Neuronal stem cell (in vitro differentiated cells): ENCODE results near the gene CPPED1.
"Not testable (repeated sequence)": the region's sequence is repeated elsewhere in the genome, so short reads cannot be mapped to it uniquely, and the experiment has no call there.

ENCODE experiments used
- DNase-seq: peaks from one replicate; pipeline ENCODE4 v3.0.0-alpha.2; 2013; ENCODE audit warnings: low spot score
- H2AFZ ChIP-seq: one replicate; pipeline ENCODE4 v1.6.1; 2013; ENCODE audit warnings: mild to moderate bottlenecking, low read length, inconsistent platforms
- H2AK5ac ChIP-seq: 2 replicates; pipeline ENCODE4 v1.6.1; 2013; ENCODE audit warnings: low read depth, mild to moderate bottlenecking, inconsistent platforms, low read length, moderate library complexity, mixed read lengths
- H2BK120ac ChIP-seq: 2 replicates; pipeline ENCODE4 v1.6.1; 2013; ENCODE audit warnings: low read depth, mild to moderate bottlenecking, inconsistent platforms, low read length, moderate library complexity, mixed read lengths
- H2BK12ac ChIP-seq: one replicate; pipeline ENCODE4 v1.6.1; 2013; ENCODE audit warnings: low read length, inconsistent platforms
- H2BK15ac ChIP-seq: 2 replicates; pipeline ENCODE4 v1.6.1; 2013; ENCODE audit warnings: mild to moderate bottlenecking, low read length, inconsistent platforms, mixed read lengths
- H2BK5ac ChIP-seq: one replicate; pipeline ENCODE4 v1.6.1; 2013; ENCODE audit warnings: inconsistent platforms, mild to moderate bottlenecking, low read length, moderate library complexity
- H3K14ac ChIP-seq: one replicate; pipeline ENCODE4 v1.6.1; 2013; ENCODE audit warnings: low read length, inconsistent platforms
- H3K18ac ChIP-seq: 2 replicates; pipeline ENCODE4 v1.6.1; 2013; ENCODE audit warnings: low read length, inconsistent platforms
- H3K23ac ChIP-seq: 2 replicates; pipeline ENCODE4 v1.6.1; 2013; ENCODE audit warnings: low read depth, mild to moderate bottlenecking, mixed read lengths, low read length, inconsistent platforms; ENCODE audit not compliant: poor library complexity
- H3K27ac ChIP-seq: replicated peaks from 3 replicates; pipeline ENCODE4 v1.5.1; 2013; ENCODE audit warnings: low read length, inconsistent platforms
- H3K27me3 ChIP-seq, 3 experiments: 2 replicates each; pipeline ENCODE4 v1.6.1; 2013; ENCODE audit warnings: low read length in 3 of 3, mild to moderate bottlenecking in 2 of 3, inconsistent platforms in 1 of 3, low read depth in 1 of 3, mixed read lengths in 1 of 3, moderate library complexity in 1 of 3; ENCODE audit not compliant: control insufficient read depth in 3 of 3, insufficient read depth in 3 of 3
- H3K36me3 ChIP-seq, 2 donors: replicated peaks in 1 of 2; 2 replicates each; pipeline ENCODE4 v1.6.1; 2013; ENCODE audit warnings: low read length in 2 of 2; ENCODE audit not compliant: control insufficient read depth in 2 of 2, insufficient read depth in 2 of 2
- H3K4ac ChIP-seq: 2 replicates; pipeline ENCODE4 v1.6.1; 2013; ENCODE audit warnings: inconsistent platforms, mild to moderate bottlenecking, low read length, moderate library complexity
- H3K4me1 ChIP-seq, 2 donors: 1 replicate in 1 of 2; 2 replicates in 1 of 2; pipeline ENCODE4 v1.6.1; 2013; ENCODE audit warnings: low read length in 2 of 2, low read depth in 1 of 2; ENCODE audit not compliant: control insufficient read depth in 2 of 2, insufficient read depth in 1 of 2
- H3K4me2 ChIP-seq: one replicate; pipeline ENCODE4 v1.6.1; 2013; ENCODE audit warnings: mild to moderate bottlenecking, low read length, inconsistent platforms; ENCODE audit not compliant: insufficient read depth, poor library complexity, severe bottlenecking
- H3K4me3 ChIP-seq, 2 donors: 2 replicates each; pipeline ENCODE4 v1.5.1; 2013; ENCODE audit warnings: low read length in 2 of 2, mild to moderate bottlenecking in 2 of 2, inconsistent platforms in 1 of 2, moderate library complexity in 1 of 2
- H3K79me1 ChIP-seq: one replicate; pipeline ENCODE4 v1.6.1; 2013; ENCODE audit warnings: low read depth, mild to moderate bottlenecking, inconsistent platforms, low read length, moderate library complexity
- H3K9ac ChIP-seq: one replicate; pipeline ENCODE4 v1.6.1; 2013; ENCODE audit warnings: mild to moderate bottlenecking, low read depth, low read length, inconsistent platforms; ENCODE audit not compliant: poor library complexity
- H3K9me3 ChIP-seq, 2 donors: replicated peaks in 1 of 2; 2 replicates each; pipeline versions ENCODE3 to v1.6.1; 2013; ENCODE audit warnings: low read length in 2 of 2, mild to moderate bottlenecking in 2 of 2, inconsistent platforms in 1 of 2, low read depth in 1 of 2, mixed read lengths in 1 of 2, moderate library complexity in 1 of 2; ENCODE audit not compliant: control insufficient read depth in 2 of 2, insufficient read depth in 1 of 2
- H4K8ac ChIP-seq: one replicate; pipeline ENCODE4 v1.6.1; 2013; ENCODE audit warnings: low read depth, mild to moderate bottlenecking, inconsistent platforms, low read length, moderate library complexity
- H4K91ac ChIP-seq: one replicate; pipeline ENCODE4 v1.6.1; 2013; ENCODE audit warnings: low read length, low read depth, mild to moderate bottlenecking, inconsistent platforms; ENCODE audit not compliant: poor library complexity
- WGBS, 2 donors: extraction: QIAGEN DNeasy Blood & Tissue Kit; methylation state at CpG; one replicate each; pipeline ENCODE4 v1.1.7; 2013; ENCODE audit warnings: missing lambda C conversion rate in 2 of 2, mixed read lengths in 1 of 2; ENCODE audit not compliant: insufficient read length in 2 of 2, insufficient replicate concordance in 1 of 2; ENCODE audit errors: extremely low coverage in 2 of 2; 5-methylcytosine and 5-hydroxymethylcytosine counted together

The CPPED1 gene

DNA sequence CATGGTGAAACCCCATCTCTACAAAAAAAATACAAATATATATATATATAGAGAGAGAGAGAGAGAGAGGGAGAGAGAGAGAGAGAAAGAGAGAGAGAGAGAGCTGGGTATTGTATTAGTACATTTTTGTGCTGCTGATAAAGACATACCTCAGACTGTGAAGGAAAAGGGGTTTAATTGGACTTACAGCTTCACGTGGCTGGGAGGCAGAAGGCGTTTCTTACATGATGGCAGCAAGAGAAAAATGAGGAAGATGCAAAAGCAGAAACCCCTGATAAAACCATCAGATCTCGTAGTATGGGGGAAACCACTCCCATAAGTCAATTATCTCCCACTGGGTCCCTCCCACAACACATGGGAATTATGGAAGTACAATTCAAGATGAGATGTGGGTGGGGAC lies 37.5 kb downstream of the CPPED1 start:
- H3K36me3 ChIP-seq, H3K79me1 ChIP-seq, H3K27ac ChIP-seq, H4K8ac ChIP-seq, H3K9me3 ChIP-seq, H3K4ac ChIP-seq, H3K14ac ChIP-seq, H3K4me2 ChIP-seq, H2BK12ac ChIP-seq, H2AK5ac ChIP-seq, H4K91ac ChIP-seq, H3K27me3 ChIP-seq, DNase-seq, H2BK15ac ChIP-seq, H3K23ac ChIP-seq, H2BK5ac ChIP-seq, H3K4me1 ChIP-seq, H3K9ac ChIP-seq, H3K4me3 ChIP-seq, H2AFZ ChIP-seq, H3K18ac ChIP-seq, H2BK120ac ChIP-seq: not testable (repeated sequence)
- no CpG with 5 or more reads among the region's 3 CpGs for WGBS, 2 donors

DNA sequence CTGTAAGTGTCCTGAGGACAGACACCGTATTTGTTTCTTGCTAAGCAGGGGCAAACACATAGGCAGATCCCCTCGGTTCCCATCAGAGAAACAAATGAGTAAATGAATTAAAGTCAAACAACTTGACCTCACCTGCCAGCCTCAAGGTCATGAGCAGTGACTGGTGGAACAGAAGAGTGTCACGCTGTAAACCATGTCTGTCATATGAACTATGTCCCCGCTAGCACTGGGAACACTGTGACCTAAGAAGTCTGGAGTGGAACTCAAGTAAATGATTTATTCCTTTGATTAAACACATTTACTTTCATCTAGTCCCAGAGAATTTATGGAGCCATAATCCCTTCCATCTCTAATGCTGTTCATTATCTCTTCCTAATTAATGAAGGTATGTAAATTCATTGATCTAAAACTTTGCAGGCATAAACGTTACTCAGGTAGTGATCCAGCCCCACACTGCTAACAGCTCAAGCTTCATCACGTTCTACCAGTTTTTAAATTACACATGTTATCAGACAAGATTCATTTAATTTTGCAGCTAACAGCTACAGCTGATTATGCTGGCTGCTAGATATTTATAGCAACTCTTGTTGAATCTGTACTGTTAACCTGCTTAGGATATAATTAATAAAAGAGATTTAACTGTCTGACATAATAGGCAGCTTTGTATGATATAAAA lies 38.7 kb downstream of the CPPED1 start:
- Histone ChIP-seq H2BK15ac (no peak overlapping the region), H3K4ac (no peak overlapping the region), H3K4me3 (no peak overlapping the region), H2BK12ac (no peak overlapping the region), H3K4me1 (no peaks in the 10 kb centered on the region), H3K18ac (no peak overlapping the region), H3K9me3 (no peaks in the 10 kb centered on the region), H3K23ac (no peak overlapping the region), H3K4me2 (no peak overlapping the region), H4K91ac (no peak overlapping the region), H3K27me3 (no peaks in the 10 kb centered on the region), H4K8ac (no peak overlapping the region), H3K9ac (no peak overlapping the region), H2BK5ac (no peak overlapping the region), H2BK120ac (no peak overlapping the region), H3K79me1 (no peaks in the 10 kb centered on the region), H2AK5ac (no peak overlapping the region), H2AFZ (no peak overlapping the region), H3K36me3 (no peaks in the 10 kb centered on the region), H3K14ac (no peak overlapping the region), H3K27ac (no peak overlapping the region)
- no CpG with 5 or more reads among the region's 6 CpGs for WGBS, 2 donors
- no peak for DNase-seq

DNA sequence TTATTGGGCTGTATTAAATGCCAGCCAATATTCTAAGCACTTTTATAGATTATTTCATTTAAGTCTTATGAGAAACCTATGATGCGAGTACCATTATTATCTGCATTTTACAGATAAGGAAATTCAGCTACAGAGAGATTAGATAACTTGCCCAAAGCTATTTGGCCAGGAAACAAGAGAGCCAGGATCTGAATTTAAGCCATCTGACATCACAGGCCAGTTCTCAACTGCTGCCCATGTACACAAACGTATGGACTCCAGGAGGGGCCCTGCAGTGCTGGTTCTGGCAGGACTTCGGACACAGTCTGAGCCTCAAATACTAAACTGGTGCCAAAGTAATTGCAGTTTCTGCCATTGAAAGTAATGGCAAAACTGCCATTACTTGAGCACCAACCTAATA lies 40.2 kb downstream of the CPPED1 start:
- Histone ChIP-seq H3K4me2 (no peak overlapping the region), H2BK15ac (no peak overlapping the region), H3K4me1 (peaks cover 0 to 1% of the 10 kb centered on the region in 2 donors), H3K27me3 (no peaks in the 10 kb centered on the region), H3K79me1 (no peaks in the 10 kb centered on the region), H4K8ac (no peak overlapping the region), H2BK120ac (no peak overlapping the region), H3K4me3 (no peak overlapping the region), H3K36me3 (no peaks in the 10 kb centered on the region), H2BK5ac (no peak overlapping the region), H3K9ac (no peak overlapping the region), H3K23ac (no peak overlapping the region), H2AK5ac (no peak overlapping the region), H2BK12ac (no peak overlapping the region), H3K27ac (no peak overlapping the region), H3K9me3 (no peaks in the 10 kb centered on the region), H3K18ac (no peak overlapping the region), H2AFZ (no peak overlapping the region), H4K91ac (no peak overlapping the region), H3K14ac (no peak overlapping the region), H3K4ac (no peak overlapping the region)
- no CpG with 5 or more reads among the region's 3 CpGs for WGBS, 2 donors
- no peak for DNase-seq

DNA sequence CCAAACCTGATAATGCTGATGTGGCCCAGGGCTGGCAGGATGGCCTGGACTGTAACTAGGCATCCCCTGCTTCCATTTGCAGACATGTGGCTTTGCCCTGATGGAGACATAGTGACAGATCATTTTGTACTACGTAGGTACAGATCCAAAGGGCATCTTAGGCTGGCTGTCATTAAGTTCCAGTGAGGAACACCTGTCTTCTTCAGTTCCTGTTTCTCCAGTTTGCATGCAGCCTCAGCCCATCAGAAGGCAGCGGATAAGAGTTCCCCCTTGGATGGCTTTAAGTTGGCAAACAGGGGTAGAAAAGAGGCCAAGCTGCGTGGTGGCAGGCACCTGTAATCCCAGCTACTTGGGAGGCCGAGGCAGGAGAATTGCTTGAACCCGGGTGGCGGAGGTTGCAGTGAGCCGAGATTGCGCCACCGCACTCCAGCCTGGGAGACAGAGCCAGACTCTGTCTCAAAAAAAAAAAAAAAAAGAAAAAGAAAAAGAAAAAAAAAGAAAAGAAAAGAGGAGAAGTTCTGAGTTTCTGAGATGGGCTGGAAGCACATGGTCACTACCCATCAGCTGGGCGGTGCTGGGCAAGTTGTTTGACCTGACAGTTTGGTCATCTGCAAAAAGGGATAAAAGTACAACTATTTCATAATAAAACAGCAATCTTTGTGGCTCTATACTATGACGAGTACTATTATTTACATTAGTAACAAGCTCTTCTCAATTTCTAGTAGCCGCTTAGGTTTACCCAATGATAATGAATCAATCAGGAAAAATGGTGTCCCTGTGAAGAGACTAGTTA lies 42.7 kb downstream of the CPPED1 start:
- Histone ChIP-seq H2BK15ac (no peak overlapping the region), H3K9ac (no peak overlapping the region), H3K4me2 (no peak overlapping the region), H4K8ac (no peak overlapping the region), H2BK120ac (no peak overlapping the region), H3K4me1 (peaks cover 2 to 9% of the 10 kb centered on the region in 2 donors), H3K79me1 (no peaks in the 10 kb centered on the region), H2BK5ac (no peak overlapping the region), H3K36me3 (no peaks in the 10 kb centered on the region), H4K91ac (no peak overlapping the region), H3K4me3 (no peak overlapping the region), H3K27me3 (no peaks in the 10 kb centered on the region), H2BK12ac (no peak overlapping the region), H2AFZ (no peak overlapping the region), H2AK5ac (no peak overlapping the region), H3K27ac (no peak overlapping the region), H3K14ac (no peak overlapping the region), H3K4ac (no peak overlapping the region), H3K18ac (no peak overlapping the region), H3K9me3 (no peaks in the 10 kb centered on the region), H3K23ac (no peak overlapping the region)
- no peak for DNase-seq
- WGBS, 2 donors = no CpG with 5 or more reads among the region's 12 CpGs
